DND-41 (cell line): ENCODE data around the gene POLD2.

Source experiments
- ATAC-seq: fragments of 200-7000 bp; cut with Tn5 transposase; 3 replicates; pipeline ENCODE4 v1.9.1; 2021; ENCODE audit warnings: low read depth; ENCODE audit not compliant: insufficient read depth
- DNase-seq: peaks from one replicate; pipeline ENCODE4 v3.0.0-alpha.2; 2020
- H2AFZ ChIP-seq: 2 replicates; pipeline ENCODE4 v1.6.0; 2012; ENCODE audit warnings: low read depth, low read length
- H3K27ac ChIP-seq: 2 replicates; pipeline ENCODE4 v1.5.1; 2012; ENCODE audit warnings: low read length, inconsistent platforms
- H3K27me3 ChIP-seq: fragments of 200-600 bp; sonication (generic); 2 replicates; pipeline ENCODE4 v1.6.0; 2012; ENCODE audit warnings: low read length, mild to moderate bottlenecking, inconsistent platforms; ENCODE audit not compliant: insufficient read depth, poor library complexity
- H3K36me3 ChIP-seq: 2 replicates; pipeline ENCODE4 v1.5.1; 2012; ENCODE audit warnings: low read length, inconsistent platforms; ENCODE audit not compliant: insufficient read depth
- H3K4me1 ChIP-seq: 2 replicates; pipeline ENCODE4 v1.5.1; 2012; ENCODE audit warnings: mild to moderate bottlenecking, low read length; ENCODE audit not compliant: insufficient read depth
- H3K4me2 ChIP-seq: 2 replicates; pipeline ENCODE4 v1.6.0; 2012; ENCODE audit warnings: mild to moderate bottlenecking, moderate library complexity, low read length, inconsistent platforms; ENCODE audit not compliant: insufficient read depth
- H3K4me3 ChIP-seq, 2 experiments: fragments of 200-600 bp in 1 of 2; shearing (Covaris generic) in 1 of 2; 2 replicates each; pipeline ENCODE4 v1.5.1; 2012 to 2016; ENCODE audit warnings: inconsistent platforms in 2 of 2, low read length in 2 of 2, mild to moderate bottlenecking in 2 of 2, low read depth in 1 of 2, moderate library complexity in 1 of 2
- H3K79me2 ChIP-seq: 2 replicates; pipeline ENCODE4 v1.6.0; 2012; ENCODE audit warnings: low read length, inconsistent platforms; ENCODE audit not compliant: insufficient read depth
- H3K9ac ChIP-seq: 2 replicates; pipeline ENCODE4 v1.6.0; 2012; ENCODE audit warnings: low read depth, mild to moderate bottlenecking, inconsistent platforms, low read length, moderate library complexity
- H3K9me3 ChIP-seq: 2 replicates; pipeline ENCODE4 v1.5.1; 2012; ENCODE audit warnings: low read length, moderate library complexity, mild to moderate bottlenecking, inconsistent platforms; ENCODE audit not compliant: insufficient read depth, severe bottlenecking
- H4K20me1 ChIP-seq: 2 replicates; pipeline ENCODE4 v1.6.0; 2012; ENCODE audit warnings: low read length; ENCODE audit not compliant: insufficient read depth
- CTCF ChIP-seq: IDR thresholded peaks from 2 replicates; pipeline ENCODE4 v1.5.1; 2012; ENCODE audit warnings: borderline replicate concordance, low read length, moderate library complexity, mild to moderate bottlenecking; ENCODE audit not compliant: poor library complexity, severe bottlenecking; ENCODE audit errors: extremely low read depth
- EZH2 ChIP-seq: IDR thresholded peaks from 3 replicates; pipeline ENCODE4 v1.6.1; 2012; ENCODE audit warnings: borderline replicate concordance, low read depth, mild to moderate bottlenecking, moderate library complexity, low read length, inconsistent platforms; ENCODE audit not compliant: severe bottlenecking

Gene POLD2

GRCh38 chr7:44077681-44078091 lies 45.7 kb downstream of the POLD2 start:
- TF ChIP-seq EZH2 (no peak), CTCF (no peak)
- peaks cover 42% of the 10 kb centered on the region for H3K4me1 ChIP-seq
- ATAC-seq, result peak; percentile 4
- H3K9ac ChIP-seq, result peak overlapping the region; percentile 19; the same call in 1 of the 2 replicates
- H3K4me2 ChIP-seq, result no peak overlapping the region
- H3K4me3 ChIP-seq, result no peak overlapping the region
- H4K20me1 ChIP-seq, result peaks cover 14% of the 10 kb centered on the region; the same call in 1 of the 2 replicates
- peak; percentile 66 for DNase-seq
- H3K27me3 ChIP-seq, result no peaks in the 10 kb centered on the region
- no peaks in the 10 kb centered on the region for H3K9me3 ChIP-seq
- peaks cover 33% of the 10 kb centered on the region for H3K79me2 ChIP-seq
- no peak overlapping the region for H2AFZ ChIP-seq
- H3K27ac ChIP-seq, result peak overlapping the region; percentile 59
- peaks cover 84% of the 10 kb centered on the region for H3K36me3 ChIP-seq

- Histone ChIP-seq H3K4me3 (no peak overlapping the region), H3K79me2 (peaks cover 32% of the 10 kb centered on the region), H3K36me3 (peaks cover 90% of the 10 kb centered on the region), H3K4me1 (peaks cover 42% of the 10 kb centered on the region), H3K27me3 (no peaks in the 10 kb centered on the region), H3K4me2 (no peak overlapping the region), H3K9ac (no peak overlapping the region), H2AFZ (no peak overlapping the region), H3K9me3 (no peaks in the 10 kb centered on the region), H4K20me1 (peaks cover 14% of the 10 kb centered on the region; the same call in 1 of the 2 replicates), H3K27ac (peak overlapping the region; percentile 15; the same call in 1 of the 2 replicates)
- TF ChIP-seq EZH2 (no peak), CTCF (no peak)
- DNase-seq, result no peak
- no peak for ATAC-seq
Measured at GRCh38 chr7:44077061-44077460, 46.3 kb downstream of the POLD2 start.

GRCh38 chr7:44076101-44076895 lies 47.0 kb downstream of the POLD2 start:
- DNase-seq, result no peak
- no peak overlapping the region for H2AFZ ChIP-seq
- peaks cover 14% of the 10 kb centered on the region; the same call in 1 of the 2 replicates for H4K20me1 ChIP-seq
- TF ChIP-seq CTCF, result no peak
- TF ChIP-seq EZH2, result no peak
- peaks cover 39% of the 10 kb centered on the region for H3K4me1 ChIP-seq
- peaks cover 92% of the 10 kb centered on the region for H3K36me3 ChIP-seq
- H3K9ac ChIP-seq, result no peak overlapping the region
- no peak for ATAC-seq
- no peak overlapping the region for H3K4me3 ChIP-seq
- no peak overlapping the region for H3K4me2 ChIP-seq
- no peaks in the 10 kb centered on the region for H3K27me3 ChIP-seq
- peaks cover 24% of the 10 kb centered on the region for H3K79me2 ChIP-seq
- H3K27ac ChIP-seq, result peak overlapping the region; percentile 18
- no peaks in the 10 kb centered on the region for H3K9me3 ChIP-seq
